HG02870 (cell line): ENCODE results near the gene KIF1A.

Experiments
- ATAC-seq: cut with Tn5 transposase; IDR thresholded peaks from one replicate; pipeline ENCODE4 v1.9.1; 2021; ENCODE audit warnings: mild to moderate bottlenecking, moderate library complexity; ENCODE audit not compliant: unreplicated experiment

KIF1A gene

GRCh38 chr2:240723851-240724250 is 96.2 kb downstream of the KIF1A start:
- no peak for ATAC-seq

GRCh38 chr2:240722796-240723735 is 97.0 kb downstream of the KIF1A start:
- no peak for ATAC-seq

GRCh38 chr2:240722376-240722775 is 97.6 kb downstream of the KIF1A start:
- ATAC-seq: no peak

- no peak for ATAC-seq
These were observed 98.3 kb downstream of the KIF1A start for GRCh38 chr2:240721596-240722180.

GRCh38 chr2:240720686-240721595 is 99.1 kb downstream of the KIF1A start:
- ATAC-seq: no peak

GRCh38 chr2:240719676-240720545 is 100.1 kb downstream of the KIF1A start:
- no peak for ATAC-seq

GRCh38 chr2:240718896-240719490 is 101.0 kb downstream of the KIF1A start:
- no peak for ATAC-seq

GRCh38 chr2:240717681-240718581 is 102.1 kb downstream of the KIF1A start:
- no peak for ATAC-seq

GRCh38 chr2:240717181-240717641 is 102.8 kb downstream of the KIF1A start:
- ATAC-seq: no peak

- ATAC-seq: no peak
These were observed 103.8 kb downstream of the KIF1A start for GRCh38 chr2:240716130-240716798.

GRCh38 chr2:240714747-240715725 is 105.0 kb downstream of the KIF1A start:
- ATAC-seq: no peak

GRCh38 chr2:240713928-240714746 is 105.9 kb downstream of the KIF1A start:
- ATAC-seq: no peak

GRCh38 chr2:240713071-240713927 is 106.7 kb downstream of the KIF1A start:
- no peak for ATAC-seq

- ATAC-seq: no peak
These were observed 107.9 kb downstream of the KIF1A start for GRCh38 chr2:240712121-240712520.

- ATAC-seq: no peak
These were observed 108.3 kb downstream of the KIF1A start for GRCh38 chr2:240711701-240712100.
